GM21786 (cell line): ENCODE measurements around the gene NTSR1.

ENCODE experiments used
- ATAC-seq: cut with Tn5 transposase; IDR thresholded peaks from one replicate; pipeline ENCODE4 v1.9.1; 2021; ENCODE audit not compliant: unreplicated experiment

The NTSR1 gene

GRCh38 chr20:62811720-62812119, 103.1 kb downstream of the NTSR1 start:
- no peak for ATAC-seq
